ENCODE data around the gene TPGS1. TPM values are rescaled to one million over a fixed set of nuclear protein-coding genes. Genes with fewer than 3 reads are reported as not detected.

TPGS1 gene
- total RNA-seq, 1 donor from 2014 or later, result 26.1 TPM

DNA sequence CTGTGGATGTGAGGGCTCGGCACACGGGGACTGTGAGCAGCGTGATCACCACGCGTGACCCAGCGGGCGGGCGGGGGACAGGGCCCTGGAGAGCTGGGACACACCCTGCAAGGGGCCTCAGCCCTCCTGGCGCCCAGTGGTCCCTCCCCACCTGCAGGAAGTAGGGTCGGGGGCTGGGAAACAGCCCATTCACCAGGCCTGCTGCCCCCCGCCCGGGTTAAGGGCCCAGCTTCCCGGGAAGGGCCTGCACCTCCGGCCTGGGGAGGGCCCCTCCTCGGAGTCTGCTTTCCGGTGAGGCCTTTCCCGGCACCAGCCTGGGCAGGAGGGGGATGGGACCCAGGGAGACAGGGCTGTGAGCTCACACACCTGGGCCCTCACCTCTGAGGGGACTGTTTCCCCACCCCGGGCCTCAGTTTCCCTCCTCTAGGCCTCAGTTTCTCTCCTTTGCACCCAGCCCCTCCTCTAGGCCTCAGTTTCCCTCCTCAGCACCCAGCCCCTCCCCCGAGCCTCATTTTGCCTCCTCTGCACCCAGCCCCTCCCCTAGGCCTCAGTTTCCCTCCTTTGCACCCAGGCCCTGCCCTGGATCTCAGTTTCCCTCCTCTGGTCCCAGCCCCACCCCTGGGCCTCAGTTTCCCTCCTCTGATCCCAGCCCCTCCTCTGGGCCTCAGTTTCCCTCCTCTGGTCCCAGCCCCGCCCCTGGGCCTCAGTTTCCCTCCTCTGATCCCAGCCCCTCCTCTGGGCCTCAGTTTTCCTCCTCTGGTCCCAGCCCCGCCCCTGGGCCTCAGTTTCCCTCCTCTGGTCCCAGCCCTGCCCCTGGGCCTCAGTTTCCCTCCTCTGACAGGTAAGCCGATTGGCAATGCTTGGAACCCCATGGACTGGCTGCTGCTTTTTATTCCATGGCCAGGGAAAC is 12.9 kb upstream of the TPGS1 start:
- Mint-ChIP-seq H3K27me3 (peaks cover 19% of the 10 kb centered on the region), H3K36me3 (no peaks in the 10 kb centered on the region), H3K4me1 (ENCODE audit: unreplicated experiment) (no peaks in the 10 kb centered on the region), H3K9me3 (no peaks in the 10 kb centered on the region), H3K4me3 (no peak overlapping the region), H3K27ac (no peak overlapping the region)
- DNase-seq (ENCODE audit: extremely low spot score, unreplicated experiment), result no peak
- TF ChIP-seq, protein P1, sequence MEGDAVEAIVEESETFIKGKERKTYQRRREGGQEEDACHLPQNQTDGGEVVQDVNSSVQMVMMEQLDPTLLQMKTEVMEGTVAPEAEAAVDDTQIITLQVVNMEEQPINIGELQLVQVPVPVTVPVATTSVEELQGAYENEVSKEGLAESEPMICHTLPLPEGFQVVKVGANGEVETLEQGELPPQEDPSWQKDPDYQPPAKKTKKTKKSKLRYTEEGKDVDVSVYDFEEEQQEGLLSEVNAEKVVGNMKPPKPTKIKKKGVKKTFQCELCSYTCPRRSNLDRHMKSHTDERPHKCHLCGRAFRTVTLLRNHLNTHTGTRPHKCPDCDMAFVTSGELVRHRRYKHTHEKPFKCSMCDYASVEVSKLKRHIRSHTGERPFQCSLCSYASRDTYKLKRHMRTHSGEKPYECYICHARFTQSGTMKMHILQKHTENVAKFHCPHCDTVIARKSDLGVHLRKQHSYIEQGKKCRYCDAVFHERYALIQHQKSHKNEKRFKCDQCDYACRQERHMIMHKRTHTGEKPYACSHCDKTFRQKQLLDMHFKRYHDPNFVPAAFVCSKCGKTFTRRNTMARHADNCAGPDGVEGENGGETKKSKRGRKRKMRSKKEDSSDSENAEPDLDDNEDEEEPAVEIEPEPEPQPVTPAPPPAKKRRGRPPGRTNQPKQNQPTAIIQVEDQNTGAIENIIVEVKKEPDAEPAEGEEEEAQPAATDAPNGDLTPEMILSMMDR (conservative IDR thresholded peaks at IDR 0.05), result no peak

DNA sequence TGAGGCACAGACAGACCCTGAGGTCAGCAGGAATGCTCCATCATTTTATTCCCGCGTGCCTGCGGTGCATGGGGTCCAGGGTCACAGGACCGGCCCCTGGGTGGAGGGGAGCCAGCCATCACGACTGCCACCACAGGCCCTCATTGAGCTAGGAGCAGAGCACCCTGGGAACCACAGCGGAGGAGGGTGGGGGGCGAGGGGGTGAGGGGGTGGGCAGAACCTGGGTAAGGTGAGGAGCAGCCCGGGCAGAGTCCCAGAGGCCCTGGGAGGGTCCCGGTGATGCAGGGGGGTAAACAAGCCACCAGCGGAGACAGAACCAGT is 12.3 kb upstream of the TPGS1 start:
- no peaks in the 10 kb centered on the region for H3K36me3 Mint-ChIP-seq
- peaks cover 23% of the 10 kb centered on the region for H3K27me3 Mint-ChIP-seq
- TF ChIP-seq, protein P1 (conservative IDR thresholded peaks at IDR 0.05), result no peak
- no peak overlapping the region for H3K27ac Mint-ChIP-seq
- H3K4me3 Mint-ChIP-seq, result no peak overlapping the region
- no peaks in the 10 kb centered on the region for H3K9me3 Mint-ChIP-seq
- no peak for DNase-seq (ENCODE audit: extremely low spot score, unreplicated experiment)
- no peaks in the 10 kb centered on the region for H3K4me1 Mint-ChIP-seq (ENCODE audit: unreplicated experiment)

DNA sequence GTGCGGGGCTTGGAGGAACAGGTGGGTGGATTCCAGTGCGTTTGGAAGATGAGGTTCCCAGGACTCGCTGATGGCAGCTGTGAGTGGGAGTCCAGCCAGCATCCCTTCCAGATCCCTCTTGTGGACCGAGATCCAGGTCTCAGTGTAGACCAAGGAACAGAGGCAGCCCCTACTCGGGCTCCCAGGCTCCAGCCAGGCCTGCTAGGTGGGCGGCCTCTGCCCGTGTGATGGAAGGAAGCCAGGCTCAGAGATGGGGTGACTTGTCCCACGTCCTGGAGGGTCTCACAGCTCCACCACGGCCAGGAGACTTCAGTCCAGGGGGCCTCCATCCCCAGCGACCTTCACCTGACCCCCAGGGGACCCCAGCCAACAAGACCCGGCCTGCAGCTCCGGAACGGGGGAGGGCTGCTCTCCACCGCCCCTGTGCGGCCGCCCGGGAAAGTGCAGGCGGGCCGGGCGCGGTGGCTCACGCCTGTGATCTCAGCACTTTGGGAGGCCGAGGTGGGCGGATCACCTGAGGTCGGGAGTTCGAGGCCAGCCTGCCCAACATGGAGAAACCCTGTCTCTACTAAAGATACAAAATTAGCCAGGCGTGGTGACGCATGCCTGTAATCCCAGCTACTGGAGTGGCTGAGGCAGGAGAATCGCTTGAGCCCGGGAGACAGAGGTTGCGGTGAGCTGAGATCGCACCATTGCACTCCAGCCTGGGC is 11.7 kb upstream of the TPGS1 start:
- no peak overlapping the region for H3K27ac Mint-ChIP-seq
- no peaks in the 10 kb centered on the region for H3K36me3 Mint-ChIP-seq
- DNase-seq (ENCODE audit: extremely low spot score, unreplicated experiment), result peak; percentile 77
- peaks cover 26% of the 10 kb centered on the region for H3K27me3 Mint-ChIP-seq
- no peaks in the 10 kb centered on the region for H3K9me3 Mint-ChIP-seq
- TF ChIP-seq, protein P1 (conservative IDR thresholded peaks at IDR 0.05), result peak; percentile 87
- no peak overlapping the region for H3K4me3 Mint-ChIP-seq
- no peaks in the 10 kb centered on the region for H3K4me1 Mint-ChIP-seq (ENCODE audit: unreplicated experiment)

DNA sequence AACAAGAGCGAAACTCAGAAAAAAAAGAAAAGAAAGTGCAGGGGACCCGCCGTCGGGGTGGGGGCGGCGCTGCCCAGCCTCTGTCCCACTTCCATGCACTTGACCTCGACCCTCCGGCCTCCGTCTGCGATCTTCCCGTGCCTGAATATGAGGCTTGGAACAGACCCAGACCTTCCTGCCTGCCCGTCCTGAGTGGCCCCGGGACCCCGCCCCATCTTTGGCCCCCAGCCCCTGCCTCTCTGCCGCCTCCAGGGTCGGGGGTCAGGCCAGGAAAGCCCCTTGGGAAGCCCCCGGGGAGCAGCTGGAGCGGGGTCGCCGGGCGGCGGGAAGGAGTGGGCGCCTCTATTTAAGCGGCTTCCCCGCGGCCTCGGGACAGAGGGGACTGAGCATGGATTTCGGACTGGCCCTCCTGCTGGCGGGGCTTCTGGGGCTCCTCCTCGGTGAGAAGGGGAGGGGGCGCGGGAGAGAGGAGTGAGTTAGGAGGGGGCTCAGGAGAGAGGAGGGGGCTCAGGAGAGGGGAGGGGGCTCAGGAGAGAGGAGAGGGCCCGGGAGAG is 11.1 kb upstream of the TPGS1 start, which contains the start of gene MADCAM1:
Gene MADCAM1, plus strand, starts transcription at position 375 of the 554 bp plus-strand sequence. Its CDS starts 14 bp downstream, at position 389.
- TF ChIP-seq, protein P1 (conservative IDR thresholded peaks at IDR 0.05), result no peak
- H3K27ac Mint-ChIP-seq, result no peak within 1 kb of the TSS
- no peak within 1 kb of the TSS for H3K4me3 Mint-ChIP-seq
- peaks cover 26% of the 10 kb centered on the region for H3K27me3 Mint-ChIP-seq
- no peaks in the 10 kb centered on the region for H3K36me3 Mint-ChIP-seq
- no peaks in the 10 kb centered on the region for H3K9me3 Mint-ChIP-seq
- DNase-seq (ENCODE audit: extremely low spot score, unreplicated experiment), result no peak
- H3K4me1 Mint-ChIP-seq (ENCODE audit: unreplicated experiment), result no peaks in the 10 kb centered on the region

DNA sequence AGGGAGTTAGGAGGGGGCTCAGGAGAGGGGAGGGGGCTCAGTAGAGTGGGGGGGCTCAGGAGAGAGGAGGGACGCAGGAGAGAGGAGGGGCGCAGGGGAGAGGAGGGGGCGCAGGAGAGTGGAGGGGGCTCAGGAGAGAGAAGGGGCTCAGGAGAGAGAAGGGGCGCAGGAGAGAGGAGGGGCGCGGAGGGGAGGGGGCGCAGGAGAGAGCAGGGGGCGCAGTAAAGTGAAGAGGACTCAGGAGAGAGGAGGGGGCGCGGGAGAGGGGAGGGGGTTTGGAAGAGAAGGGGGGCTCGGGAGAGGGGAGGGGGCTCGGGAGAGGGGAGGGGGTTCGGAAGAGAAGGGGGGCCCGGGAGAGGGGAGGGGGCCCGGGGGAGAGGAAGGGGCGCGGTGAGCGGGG is 10.3 kb upstream of the TPGS1 start:
- no peaks in the 10 kb centered on the region for H3K9me3 Mint-ChIP-seq
- no peak for DNase-seq (ENCODE audit: extremely low spot score, unreplicated experiment)
- H3K27ac Mint-ChIP-seq, result no peak overlapping the region
- TF ChIP-seq, protein P1 (conservative IDR thresholded peaks at IDR 0.05), result no peak
- no peaks in the 10 kb centered on the region for H3K4me1 Mint-ChIP-seq (ENCODE audit: unreplicated experiment)
- no peaks in the 10 kb centered on the region for H3K36me3 Mint-ChIP-seq
- H3K27me3 Mint-ChIP-seq, result peaks cover 26% of the 10 kb centered on the region
- H3K4me3 Mint-ChIP-seq, result no peak overlapping the region
